ENCODE results near the gene SEPTIN3.
"Not testable (repeated sequence)": the region's sequence is repeated elsewhere in the genome, so short reads cannot be mapped to it uniquely, and the experiment has no call there.

The SEPTIN3 gene

GRCh38 chr22:41940832-41941765 is 28.1 kb upstream of the SEPTIN3 start:
- peak; percentile 90 for DNase-seq (ENCODE audit: low spot score)

- DNase-seq (ENCODE audit: low spot score) = no peak
These were observed 25.5 kb upstream of the SEPTIN3 start for GRCh38 chr22:41943661-41944209.

- DNase-seq (ENCODE audit: low spot score) = peak; percentile 85
These were observed 22.4 kb upstream of the SEPTIN3 start, which contains the start of gene CENPM for GRCh38 chr22:41946629-41947423. CENPM (minus strand) TSS chr22:41947152; CDS start chr22:41947076, 76 bp downstream.

- no peak for DNase-seq (ENCODE audit: low spot score)
These were observed 21.7 kb upstream of the SEPTIN3 start for GRCh38 chr22:41947424-41948080.

GRCh38 chr22:41948142-41948541 is 21.1 kb upstream of the SEPTIN3 start:
- DNase-seq (ENCODE audit: low spot score) = no peak

GRCh38 chr22:41948928-41949296 is 20.3 kb upstream of the SEPTIN3 start:
- DNase-seq (ENCODE audit: low spot score) = not testable (repeated sequence)

- DNase-seq (ENCODE audit: low spot score) = no peak
These were observed 19.8 kb upstream of the SEPTIN3 start for GRCh38 chr22:41949297-41949965.

GRCh38 chr22:41951898-41952474 is 17.3 kb upstream of the SEPTIN3 start, which contains the start of gene SMIM45:
SMIM45 (plus strand) TSS chr22:41952150.
- DNase-seq (ENCODE audit: low spot score) = no peak

GRCh38 chr22:41952713-41953112 is 16.5 kb upstream of the SEPTIN3 start:
- DNase-seq (ENCODE audit: low spot score) = no peak

GRCh38 chr22:41957941-41958556 is 11.2 kb upstream of the SEPTIN3 start:
- no peak for DNase-seq (ENCODE audit: low spot score)

- DNase-seq (ENCODE audit: low spot score) = no peak
These were observed 5.7 kb upstream of the SEPTIN3 start for GRCh38 chr22:41963453-41964111.

GRCh38 chr22:41964112-41964491 is 5.1 kb upstream of the SEPTIN3 start:
- DNase-seq (ENCODE audit: low spot score) = no peak

- no peak for DNase-seq (ENCODE audit: low spot score)
These were observed 3.0 kb upstream of the SEPTIN3 start for GRCh38 chr22:41966225-41966606.

- peak; percentile 63 for DNase-seq (ENCODE audit: low spot score)
These were observed 2.5 kb upstream of the SEPTIN3 start for GRCh38 chr22:41966607-41967240.

GRCh38 chr22:41968601-41969000 is 642 bp upstream of the SEPTIN3 start:
- no peak for DNase-seq (ENCODE audit: low spot score)

- no peak for DNase-seq (ENCODE audit: low spot score)
These were observed 1.4 kb downstream of the SEPTIN3 start for GRCh38 chr22:41970601-41971000.

GRCh38 chr22:41971431-41971830 is 2.2 kb downstream of the SEPTIN3 start:
- no peak for DNase-seq (ENCODE audit: low spot score)

- DNase-seq (ENCODE audit: low spot score) = no peak
These were observed 5.5 kb downstream of the SEPTIN3 start for GRCh38 chr22:41974691-41975290.

All from CD4-positive, alpha-beta T cell treated with Interleukin-2 at 100 ng/mL for 4 hours (primary cell).